GM23338 (cell line): ENCODE measurements around the gene HSP90B1. TPM values are rescaled to one million over a fixed set of nuclear protein-coding genes. Genes with fewer than 3 reads are reported as not detected.

ENCODE experiments used
- CREB1 ChIP-seq: fragments of 250-450 bp; sonication (Bioruptor Pico); IDR thresholded peaks from 2 replicates; pipeline ENCODE4 v1.5.0; 2020; ENCODE audit warnings: low read depth, mild to moderate bottlenecking, moderate library complexity
- CTCF ChIP-seq, 2 experiments: fragments of 200-600 bp in 1 of 2; sonication (generic) in 1 of 2; conservative IDR thresholded peaks; 2 replicates each; pipeline versions ENCODE4 v1.5.1 to v1.6.1; 2016 to 2017; ENCODE audit warnings: antibody characterized with exemption in 2 of 2, low read depth in 2 of 2, mild to moderate bottlenecking in 2 of 2, moderate library complexity in 1 of 2
- ETS1 ChIP-seq: IDR thresholded peaks from 2 replicates; pipeline ENCODE4 v1.6.1; 2016; ENCODE audit warnings: antibody characterized with exemption
- JUNB ChIP-seq: IDR thresholded peaks from one replicate; pipeline ENCODE4 v1.6.1; 2016; ENCODE audit warnings: antibody characterized with exemption; ENCODE audit not compliant: unreplicated experiment
- STAT1 ChIP-seq: IDR thresholded peaks from one replicate; pipeline ENCODE4 v1.6.1; 2016; ENCODE audit warnings: antibody characterized with exemption; ENCODE audit not compliant: unreplicated experiment
- ZNF462 ChIP-seq: fragments of 250-450 bp; sonication (Bioruptor Pico); IDR thresholded peaks from 2 replicates; pipeline ENCODE4 v1.5.0; 2020; ENCODE audit warnings: mild to moderate bottlenecking, moderate library complexity
- polyA plus RNA-seq: library from polyadenylated mRNA; unstranded; fragments of >200 nt; fragmentation: Nextera tagmentation; extraction: Ambion mirVana; gene quantifications from 2 replicates; pipeline ENCODE4 v1.2.1, GENCODE V29; 2016
- total RNA-seq: library from RNA; depleted of rRNA; stranded (reverse); fragments of >200 nt; shearing (Covaris generic); gene quantifications from 2 replicates; pipeline ENCODE4 v1.2.3, GENCODE V29; 2014
- TF ChIP-seq, protein P1 (sequence below): IDR thresholded peaks from one replicate; pipeline ENCODE4 v1.6.1; 2018; ENCODE audit warnings: antibody characterized with exemption; ENCODE audit not compliant: unreplicated experiment

The HSP90B1 gene
- total and polyA plus RNA-seq, 2 experiments from 2014 or later: 605 to 1,312 TPM

- TF ChIP-seq ZNF462 (CRISPR knock-in tag) (no peak), JUNB (no peak), CREB1 (CRISPR knock-in tag) (no peak), CTCF (conservative IDR thresholded peaks at IDR 0.05; ENCODE audit: low read depth in 2 of 2) (no peak), ETS1 (no peak), STAT1 (no peak)
- TF ChIP-seq, protein P1, sequence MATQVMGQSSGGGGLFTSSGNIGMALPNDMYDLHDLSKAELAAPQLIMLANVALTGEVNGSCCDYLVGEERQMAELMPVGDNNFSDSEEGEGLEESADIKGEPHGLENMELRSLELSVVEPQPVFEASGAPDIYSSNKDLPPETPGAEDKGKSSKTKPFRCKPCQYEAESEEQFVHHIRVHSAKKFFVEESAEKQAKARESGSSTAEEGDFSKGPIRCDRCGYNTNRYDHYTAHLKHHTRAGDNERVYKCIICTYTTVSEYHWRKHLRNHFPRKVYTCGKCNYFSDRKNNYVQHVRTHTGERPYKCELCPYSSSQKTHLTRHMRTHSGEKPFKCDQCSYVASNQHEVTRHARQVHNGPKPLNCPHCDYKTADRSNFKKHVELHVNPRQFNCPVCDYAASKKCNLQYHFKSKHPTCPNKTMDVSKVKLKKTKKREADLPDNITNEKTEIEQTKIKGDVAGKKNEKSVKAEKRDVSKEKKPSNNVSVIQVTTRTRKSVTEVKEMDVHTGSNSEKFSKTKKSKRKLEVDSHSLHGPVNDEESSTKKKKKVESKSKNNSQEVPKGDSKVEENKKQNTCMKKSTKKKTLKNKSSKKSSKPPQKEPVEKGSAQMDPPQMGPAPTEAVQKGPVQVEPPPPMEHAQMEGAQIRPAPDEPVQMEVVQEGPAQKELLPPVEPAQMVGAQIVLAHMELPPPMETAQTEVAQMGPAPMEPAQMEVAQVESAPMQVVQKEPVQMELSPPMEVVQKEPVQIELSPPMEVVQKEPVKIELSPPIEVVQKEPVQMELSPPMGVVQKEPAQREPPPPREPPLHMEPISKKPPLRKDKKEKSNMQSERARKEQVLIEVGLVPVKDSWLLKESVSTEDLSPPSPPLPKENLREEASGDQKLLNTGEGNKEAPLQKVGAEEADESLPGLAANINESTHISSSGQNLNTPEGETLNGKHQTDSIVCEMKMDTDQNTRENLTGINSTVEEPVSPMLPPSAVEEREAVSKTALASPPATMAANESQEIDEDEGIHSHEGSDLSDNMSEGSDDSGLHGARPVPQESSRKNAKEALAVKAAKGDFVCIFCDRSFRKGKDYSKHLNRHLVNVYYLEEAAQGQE: no peak
These were observed 17.1 kb upstream of the HSP90B1 start (continued) for GRCh38 chr12:103913100-103913499.
